GM21786 (cell line): Measurements from ENCODE around the gene ZNF559.

Experiments used
- ATAC-seq: cut with Tn5 transposase; IDR thresholded peaks from one replicate; pipeline ENCODE4 v1.9.1; 2021; ENCODE audit not compliant: unreplicated experiment

Gene ZNF559

GRCh38 chr19:9353011-9353410 lies 29.0 kb downstream of the ZNF559 start:
- ATAC-seq, result no peak

GRCh38 chr19:9354651-9355050 lies 30.7 kb downstream of the ZNF559 start:
- ATAC-seq, result no peak

GRCh38 chr19:9362905-9363304 lies 38.9 kb downstream of the ZNF559 start, which contains the start of gene ZNF177:
TSS of gene ZNF177 (plus strand) at chr19:9363013. CDS start at chr19:9378312, 15,299 bp downstream.
- ATAC-seq, result no peak

GRCh38 chr19:9370738-9371619 lies 47.0 kb downstream of the ZNF559 start:
- no peak for ATAC-seq

GRCh38 chr19:9381361-9381785 lies 57.4 kb downstream of the ZNF559 start:
- ATAC-seq, result no peak
